HG02970 (cell line): Measurements from ENCODE around the gene FGFBP1.

Experiments used
- ATAC-seq: cut with Tn5 transposase; IDR thresholded peaks from one replicate; pipeline ENCODE4 v1.9.1; 2021; ENCODE audit warnings: mild to moderate bottlenecking, moderate library complexity, moderate number of reproducible peaks; ENCODE audit not compliant: unreplicated experiment, low FRiP score

FGFBP1 gene

DNA sequence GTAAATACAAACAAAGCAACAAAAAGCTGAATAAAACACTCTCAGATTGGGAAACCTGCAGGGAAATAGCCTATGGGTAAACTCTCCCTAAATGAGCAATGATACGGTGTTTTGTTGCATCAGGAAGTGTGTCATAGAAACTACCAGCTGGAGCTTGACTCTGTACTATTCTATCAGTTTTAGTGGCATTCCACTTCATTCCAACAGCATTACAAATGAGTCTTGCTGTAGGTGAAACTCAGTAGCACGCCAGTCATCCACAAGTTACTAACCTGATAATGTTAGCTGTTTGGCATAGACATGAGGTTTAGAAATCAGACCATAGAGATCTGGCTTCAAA, 24.9 kb downstream of the FGFBP1 start:
- ATAC-seq: no peak

DNA sequence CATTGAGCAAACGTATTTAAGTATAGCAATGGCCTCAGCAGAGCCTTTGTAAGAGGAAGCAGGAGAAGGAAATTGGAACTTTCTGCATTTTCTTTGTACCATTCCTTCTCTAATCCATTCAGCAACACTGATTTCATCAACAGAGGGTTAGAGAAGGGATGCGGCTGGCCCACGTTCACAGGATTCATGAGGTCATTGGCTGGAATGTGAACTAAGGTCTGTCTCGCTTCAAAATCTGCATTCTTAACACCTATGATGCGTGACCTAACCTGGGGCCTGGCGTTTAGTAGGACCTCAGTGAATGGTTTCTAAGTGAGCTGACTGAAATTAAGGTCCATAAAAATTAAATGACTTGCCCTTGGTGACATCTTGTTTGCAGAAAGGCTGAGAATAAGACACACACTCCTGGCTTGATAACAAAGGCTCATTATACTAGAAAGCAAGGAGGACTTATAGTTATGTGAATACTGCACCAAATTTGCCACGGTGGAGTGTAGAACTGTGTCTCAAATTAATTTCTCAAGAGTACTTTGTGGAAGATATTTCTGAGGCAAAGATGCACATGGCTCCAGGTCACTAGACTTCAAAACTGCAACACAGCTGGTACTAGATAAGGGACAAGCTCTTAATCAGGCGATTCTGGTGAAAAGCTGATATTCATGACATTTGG, 25.4 kb downstream of the FGFBP1 start:
- ATAC-seq: no peak

DNA sequence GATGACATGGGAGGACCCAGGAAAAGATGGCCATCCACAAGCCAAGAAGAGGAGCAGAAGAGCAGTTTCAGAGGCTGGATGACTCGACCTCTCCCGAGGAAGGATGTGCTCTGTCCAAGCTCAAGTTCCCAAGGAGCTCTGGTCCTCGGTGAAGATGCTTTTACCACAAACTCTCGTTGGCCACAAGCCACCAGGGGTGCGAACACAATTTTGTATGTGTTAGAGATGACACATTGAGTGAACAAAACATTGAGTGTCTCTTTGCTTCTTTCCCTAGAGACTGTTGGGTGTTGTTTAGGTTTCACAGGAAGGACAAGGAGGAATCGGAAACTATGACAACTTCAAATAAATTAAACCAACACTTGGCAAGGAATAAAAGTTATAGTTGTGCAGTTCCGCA, 26.3 kb downstream of the FGFBP1 start:
- no peak for ATAC-seq

DNA sequence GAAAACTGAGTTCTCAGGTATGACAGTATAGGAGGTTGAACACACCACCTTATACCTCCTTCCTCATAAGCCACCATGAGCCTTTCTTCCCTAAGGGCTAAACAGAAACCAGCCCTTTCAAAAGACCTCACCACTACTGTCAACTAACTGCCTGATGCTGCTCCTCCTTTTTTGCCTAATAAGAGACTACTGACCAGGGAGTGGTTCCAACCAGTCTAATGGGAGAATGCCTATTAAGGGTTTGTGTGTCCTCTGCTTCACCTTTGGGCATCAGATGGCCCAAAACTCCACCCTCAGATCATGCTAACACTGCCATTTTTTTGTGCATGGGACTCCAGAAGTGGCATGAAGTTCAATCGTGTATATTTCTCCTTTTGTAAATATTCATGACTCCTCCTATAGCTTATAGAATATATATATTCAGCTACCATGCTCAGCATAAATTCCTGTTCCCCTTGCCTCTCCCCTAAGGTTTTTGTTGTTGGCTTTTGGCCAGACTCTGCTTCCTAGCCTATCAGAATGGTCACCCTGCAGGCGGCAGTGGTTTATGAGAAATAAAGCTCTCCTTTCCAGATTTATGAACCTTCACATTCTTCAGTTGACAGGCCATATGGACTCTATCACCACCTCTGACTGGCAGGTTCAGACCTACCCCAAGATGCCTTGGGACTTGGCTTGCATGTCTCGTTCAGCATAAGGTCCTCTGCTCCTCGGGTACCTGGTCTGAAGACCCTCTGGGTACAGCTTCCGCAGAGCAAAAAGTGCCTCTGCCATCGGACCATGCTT, 28.2 kb downstream of the FGFBP1 start:
- no peak for ATAC-seq

DNA sequence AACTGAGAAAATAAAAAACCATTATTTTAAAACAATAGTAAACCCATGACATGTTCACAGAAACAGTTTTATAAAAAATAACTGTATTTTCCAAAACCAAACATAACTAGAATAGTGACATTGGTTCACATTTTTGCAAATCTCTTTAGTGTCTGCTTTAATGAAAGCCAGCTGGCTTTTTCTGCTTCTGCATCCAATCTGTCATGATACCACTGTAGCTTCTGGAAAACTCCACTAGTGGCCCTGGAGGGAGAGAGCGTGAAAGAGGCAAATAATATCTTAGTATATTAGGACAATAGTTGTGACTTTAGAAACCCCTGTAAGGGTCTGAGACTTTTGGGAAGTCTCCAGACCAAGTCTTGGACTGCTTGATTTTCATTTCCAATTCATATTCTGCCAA, 31.1 kb downstream of the FGFBP1 start:
- no peak for ATAC-seq

DNA sequence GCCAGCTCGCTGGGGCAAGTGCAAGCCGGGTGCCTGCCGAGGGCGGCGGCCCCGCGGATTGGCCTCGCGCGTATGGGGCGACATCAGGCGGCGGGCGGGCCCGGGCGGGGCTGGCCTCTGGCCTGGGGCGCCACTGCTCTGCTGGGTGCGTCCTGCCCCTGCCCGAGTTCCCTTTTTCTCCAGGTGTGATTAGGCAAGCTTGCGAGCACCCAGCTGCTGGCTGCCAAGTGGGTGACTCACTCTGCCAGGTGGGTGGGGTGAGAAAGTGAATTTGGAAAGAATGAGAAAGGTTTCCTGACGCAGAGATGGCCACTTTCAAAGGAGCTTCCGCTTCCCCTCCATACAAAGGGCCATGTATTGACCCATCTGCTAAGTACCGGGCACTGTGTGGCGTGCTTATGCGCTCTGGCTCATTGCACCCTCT, 32.5 kb downstream of the FGFBP1 start:
- no peak for ATAC-seq

DNA sequence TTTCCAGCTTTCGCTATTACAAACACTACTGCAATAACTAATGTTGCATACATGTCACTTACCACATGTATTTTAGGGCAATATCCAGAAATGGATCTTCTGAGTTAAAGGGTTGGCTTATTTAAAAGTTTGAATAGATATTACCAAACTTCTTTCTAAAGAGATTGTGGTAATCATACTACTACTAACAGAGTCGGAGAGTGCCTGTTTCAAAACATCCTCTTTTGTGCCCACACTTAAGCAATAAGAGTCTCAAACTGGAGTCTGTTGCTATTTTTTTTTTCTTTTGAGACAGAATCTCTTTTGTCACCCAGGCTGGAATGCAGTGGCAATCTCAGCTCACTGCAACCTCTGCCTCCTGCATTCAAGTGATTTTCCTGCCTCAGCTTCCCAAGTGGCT, 35.8 kb downstream of the FGFBP1 start:
- ATAC-seq: no peak

DNA sequence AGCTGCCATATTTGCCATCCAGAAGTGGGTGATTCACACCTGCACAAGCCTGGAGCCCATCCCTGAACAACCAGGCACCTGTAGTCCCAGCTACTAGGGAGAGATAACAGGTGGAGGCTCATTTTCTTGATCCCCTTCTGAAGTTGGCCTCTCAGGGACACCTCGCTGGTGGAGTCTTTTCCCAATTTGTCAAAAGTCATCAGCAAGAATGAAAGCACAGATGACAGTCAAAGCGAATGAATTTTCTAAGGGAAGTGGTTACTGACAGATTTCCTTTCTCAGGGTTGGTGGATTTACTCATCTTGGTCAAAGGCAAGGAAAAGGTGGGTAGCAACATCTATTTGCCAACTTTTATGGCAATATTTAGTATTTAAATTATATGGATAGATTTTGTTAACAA, 36.5 kb downstream of the FGFBP1 start:
- ATAC-seq: no peak

DNA sequence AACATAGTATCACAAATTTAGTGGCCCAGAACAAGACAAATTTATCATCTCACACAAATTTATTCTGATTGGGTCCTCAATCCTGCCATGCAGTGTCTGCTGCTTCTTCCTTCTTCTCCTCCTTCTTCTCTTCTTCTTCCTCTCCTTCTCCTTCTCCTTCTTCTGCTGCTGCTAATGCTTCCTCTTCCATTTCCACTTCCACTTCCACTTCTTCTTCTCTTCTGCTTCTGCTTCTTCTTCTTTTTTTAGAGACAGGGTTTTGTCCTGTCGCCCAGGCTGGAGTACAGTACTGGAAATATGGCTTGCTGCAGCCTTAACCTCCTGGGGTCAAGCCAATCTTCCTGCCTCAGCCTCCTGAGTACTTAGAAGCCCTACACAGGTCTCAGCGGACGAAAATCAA, 37.5 kb downstream of the FGFBP1 start:
- no peak for ATAC-seq

DNA sequence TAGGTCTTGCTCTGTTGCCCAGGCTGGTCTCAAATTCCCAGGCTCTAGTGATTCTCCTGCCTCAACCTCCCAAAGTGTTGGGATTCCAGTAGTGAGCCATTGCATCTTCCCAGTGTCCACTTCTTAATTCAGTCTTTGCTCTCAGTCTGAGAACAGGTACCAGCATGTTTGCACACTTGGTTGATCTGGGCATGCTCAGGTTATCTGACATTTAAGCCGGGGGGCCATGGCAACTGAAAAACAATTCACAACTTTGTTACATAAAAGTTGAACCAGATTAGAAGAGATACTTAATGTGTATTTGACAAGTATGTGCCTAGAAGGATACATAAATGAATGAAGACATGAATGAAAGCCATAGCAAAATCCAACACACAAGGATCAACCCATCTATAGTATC, 39.0 kb downstream of the FGFBP1 start:
- ATAC-seq: no peak

DNA sequence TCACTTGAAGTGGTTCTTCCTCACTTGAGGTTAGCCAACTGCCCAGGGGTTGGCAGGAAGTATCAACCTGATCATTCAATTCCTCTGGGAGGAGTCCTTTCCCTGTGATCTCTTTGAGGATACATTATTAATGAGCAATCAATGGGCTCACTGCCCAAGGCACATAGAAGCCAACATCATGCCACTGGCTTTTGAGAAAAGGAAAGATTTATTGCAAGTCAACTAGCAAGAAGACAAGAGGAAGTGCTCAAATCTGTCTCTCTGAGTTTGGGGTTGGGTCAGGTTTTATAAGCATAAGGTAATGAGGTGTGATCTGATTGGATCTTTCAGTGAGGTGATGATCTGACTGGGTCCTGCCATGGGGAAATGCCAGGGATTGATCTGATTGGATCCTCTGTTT, 39.6 kb downstream of the FGFBP1 start:
- no peak for ATAC-seq

DNA sequence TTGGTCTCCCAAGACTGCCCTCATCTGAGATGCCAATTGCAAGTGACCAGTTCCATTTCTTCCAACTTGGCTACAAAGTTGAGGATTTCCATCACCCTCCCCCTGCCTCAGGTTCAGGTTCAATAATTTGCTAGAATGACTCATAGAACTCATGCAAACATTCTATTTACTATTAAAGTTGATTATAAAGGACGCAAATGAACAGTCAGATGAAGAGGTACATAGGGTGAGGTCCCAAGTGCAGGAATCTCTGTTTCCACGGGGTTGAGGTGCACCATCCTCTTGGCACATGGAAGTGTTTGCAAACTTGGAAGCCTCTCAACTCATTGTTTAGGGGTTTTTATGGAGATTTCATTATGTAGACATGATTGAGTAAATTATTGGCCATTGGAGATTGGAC, 41.0 kb downstream of the FGFBP1 start:
- ATAC-seq: no peak

DNA sequence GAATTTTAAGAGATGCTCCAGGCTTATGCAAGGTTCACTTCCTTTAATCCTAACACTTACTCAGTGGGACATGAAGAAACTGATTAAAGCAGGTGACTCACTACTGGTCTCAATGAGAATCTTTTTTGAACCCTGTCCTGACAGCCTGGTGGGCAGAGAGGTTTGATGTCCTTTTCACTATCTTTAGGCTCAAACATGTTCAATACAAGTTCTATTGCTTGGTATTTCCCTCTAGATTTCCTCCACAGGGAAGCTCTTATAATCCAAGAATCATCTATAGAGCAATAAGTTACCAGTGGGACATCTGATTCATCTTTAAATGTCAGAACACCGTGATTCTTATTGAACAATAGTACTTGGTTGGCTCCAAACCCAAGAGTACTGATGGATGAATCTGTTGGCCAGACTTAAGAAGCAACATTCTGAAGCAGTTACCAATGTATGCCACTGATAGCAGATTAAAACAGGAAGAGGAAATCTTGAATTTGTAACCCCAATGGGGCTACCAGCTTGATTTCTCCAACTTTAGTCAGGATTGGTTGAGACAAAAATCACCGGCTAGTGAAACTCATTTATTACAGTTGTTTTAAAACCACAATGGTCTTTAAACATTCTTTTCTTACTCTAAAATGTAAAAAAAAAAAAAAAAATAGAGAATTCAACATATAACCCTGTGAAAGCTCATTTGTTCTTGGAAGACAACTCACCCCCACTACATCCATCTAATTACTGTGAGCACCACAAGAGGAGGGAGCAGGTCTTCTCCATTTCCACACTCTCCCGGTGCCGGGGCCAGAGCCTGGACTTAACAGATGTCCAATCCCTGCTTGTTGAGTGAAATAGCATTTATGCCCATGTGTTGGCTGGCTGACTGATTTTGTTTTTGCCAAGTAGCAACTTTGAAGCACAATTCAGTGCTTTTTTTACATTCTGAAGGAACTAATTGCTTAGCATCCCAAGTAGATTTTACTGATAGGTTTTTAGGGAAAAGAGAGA, 43.3 kb downstream of the FGFBP1 start:
- ATAC-seq: no peak

DNA sequence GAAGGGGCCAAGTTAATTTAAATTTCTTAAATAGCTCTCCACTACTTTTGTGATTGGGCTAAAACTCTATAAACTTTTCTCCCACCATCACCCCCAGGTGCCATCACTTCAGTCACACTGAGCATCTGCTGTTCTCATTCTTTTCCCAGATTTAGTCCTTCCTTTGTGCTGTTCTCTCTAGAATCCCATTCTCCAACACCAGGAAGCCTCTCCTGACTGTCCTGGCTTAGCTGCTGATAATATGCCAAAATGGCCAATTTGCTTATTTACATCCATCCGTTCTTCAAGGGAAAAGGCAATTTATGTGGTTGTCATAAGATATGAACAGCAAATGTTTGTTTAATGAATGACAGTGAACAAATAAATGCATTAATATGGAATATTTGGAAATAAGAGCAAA, 44.1 kb downstream of the FGFBP1 start:
- no peak for ATAC-seq

DNA sequence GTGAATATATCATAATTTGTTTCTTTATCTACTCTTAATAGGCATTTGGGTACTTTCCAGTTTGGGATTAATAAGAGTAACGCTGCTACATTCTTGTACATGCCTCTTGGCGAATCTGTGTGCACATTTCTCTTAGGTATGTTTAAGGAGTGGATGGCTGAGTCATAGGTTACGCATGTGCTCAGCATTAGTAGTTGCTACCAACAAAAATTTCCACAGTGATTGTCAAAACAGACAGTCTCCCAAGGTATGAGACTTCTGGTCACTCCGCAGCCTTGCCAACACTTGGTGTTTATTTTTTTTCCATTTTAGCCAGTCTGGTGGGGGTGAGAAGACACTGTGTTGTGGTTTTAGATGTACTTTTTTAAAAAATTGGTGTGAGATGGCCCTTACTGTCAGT, 44.6 kb downstream of the FGFBP1 start:
- no peak for ATAC-seq

DNA sequence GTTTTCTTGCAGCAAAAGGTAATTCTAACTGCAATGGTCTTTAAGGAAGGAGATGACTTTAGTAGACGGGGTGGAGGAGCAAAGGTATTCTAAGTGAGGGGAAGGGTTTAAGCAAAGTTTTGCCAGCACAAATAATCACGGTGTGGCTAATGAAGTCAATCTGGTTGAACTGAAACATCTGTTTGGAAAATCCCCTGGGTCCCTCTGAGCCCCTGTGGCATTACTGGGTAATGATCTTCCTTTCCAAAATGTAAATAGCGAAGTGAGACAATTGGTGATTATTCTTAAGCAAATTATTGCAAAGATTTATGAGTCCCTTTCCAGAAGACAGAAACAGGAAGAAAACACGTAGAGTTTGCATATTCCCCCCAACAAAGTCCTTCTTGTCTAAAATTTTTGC, 47.2 kb downstream of the FGFBP1 start:
- no peak for ATAC-seq

DNA sequence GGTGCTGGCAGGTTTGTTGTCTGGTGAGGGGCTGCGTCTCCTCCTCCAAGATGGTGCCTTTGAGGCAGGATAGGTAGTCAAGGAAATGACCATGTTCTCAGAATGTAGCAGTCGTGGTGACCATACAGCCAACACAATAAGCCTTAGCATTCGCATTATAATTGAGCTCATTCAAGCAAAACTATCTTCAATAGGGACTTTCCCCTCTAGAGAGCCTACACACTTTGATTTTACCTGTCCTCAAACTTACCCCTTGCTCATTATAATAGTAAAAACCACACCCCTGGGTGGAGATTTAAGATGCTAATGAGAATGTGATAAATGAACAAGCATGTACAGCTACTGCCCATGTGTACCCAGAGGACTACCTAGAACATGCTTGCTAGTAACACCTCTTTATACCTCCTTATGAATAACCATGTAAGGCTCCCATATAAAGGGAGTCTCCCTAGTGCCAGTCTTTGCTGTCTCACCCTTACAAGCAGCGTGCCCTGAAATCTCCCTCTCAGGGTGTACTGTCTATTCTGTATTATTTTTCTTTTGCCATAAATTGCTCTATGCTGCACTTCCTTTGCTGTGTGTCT, 48.2 kb downstream of the FGFBP1 start:
- no peak for ATAC-seq

DNA sequence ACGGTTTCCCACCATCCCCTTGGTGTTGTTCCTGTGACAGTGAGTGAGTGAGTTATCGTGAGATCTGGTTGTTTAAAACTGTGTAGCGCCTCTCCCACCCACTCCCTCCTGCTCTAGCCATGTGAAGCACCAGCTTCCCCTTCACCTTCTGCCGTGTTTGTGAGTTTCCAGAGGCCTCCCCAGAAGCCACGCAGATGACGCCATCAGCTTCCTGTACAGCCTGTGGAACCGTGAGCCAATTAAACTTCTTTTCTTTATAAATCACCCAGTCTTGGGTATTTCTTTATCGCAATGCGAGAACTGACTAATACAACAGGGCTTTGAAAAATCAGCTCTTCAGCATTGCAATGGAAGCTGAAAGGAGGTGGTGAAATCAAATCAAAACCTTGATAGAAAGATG, 50.0 kb downstream of the FGFBP1 start:
- ATAC-seq: no peak
